Urinary bladder (tissue), 4 donors: ENCODE results near the gene AKR1B15. TPM values are rescaled to one million over a fixed set of nuclear protein-coding genes. Genes with fewer than 3 reads are reported as not detected.

Experiments
- DNase-seq: peaks from one replicate; pipeline ENCODE4 v3.0.0-alpha.2; 2015; ENCODE audit errors: extremely low spot score
- H3K27ac ChIP-seq: one replicate; pipeline ENCODE4 v1.5.1; 2013; ENCODE audit warnings: low read depth, mild to moderate bottlenecking, moderate library complexity
- H3K36me3 ChIP-seq: one replicate; pipeline ENCODE4 v1.6.1; 2013; ENCODE audit warnings: mild to moderate bottlenecking, moderate library complexity; ENCODE audit not compliant: insufficient read depth
- H3K4me1 ChIP-seq: one replicate; pipeline ENCODE4 v1.6.1; 2013; ENCODE audit warnings: mild to moderate bottlenecking, moderate library complexity; ENCODE audit not compliant: insufficient read depth
- H3K4me3 ChIP-seq: one replicate; pipeline ENCODE4 v1.5.1; 2013; ENCODE audit warnings: low read depth, low read length
- WGBS: extraction: QIAGEN DNeasy Blood & Tissue Kit; methylation state at CpG from one replicate; pipeline ENCODE4 v1.1.7; 2013; 5-methylcytosine and 5-hydroxymethylcytosine counted together
- polyA plus RNA-seq: library from polyadenylated mRNA; stranded (reverse); fragments of 200-250 nt; gene quantifications from one replicate; pipeline ENCODE4 v1.2.3, GENCODE V29; 2013
- total RNA-seq: library from RNA; depleted of rRNA; stranded (reverse); fragments of >200 nt; gene quantifications from one replicate; pipeline ENCODE4 v1.2.3, GENCODE V29; 2014
- donor health status: healthy with polysubstance abuse.
- donor health status: healthy.

The AKR1B15 gene
- total RNA-seq (not detected), polyA plus RNA-seq (0.86 TPM)

GRCh38 chr7:134548877-134549276, at the start of gene AKR1B15:
Gene AKR1B15, plus strand, starts transcription at chr7:134549110. Its CDS starts 15,510 bp downstream, at chr7:134564620.
- 71% methylated on average over 14 of the region's 14 CpGs for WGBS
- no peak within 1 kb of the TSS for H3K27ac ChIP-seq
- H3K36me3 ChIP-seq = no peaks in the 10 kb centered on the region
- no peak for DNase-seq
- no peaks in the 10 kb centered on the region for H3K4me1 ChIP-seq
- no peak within 1 kb of the TSS for H3K4me3 ChIP-seq

DNA sequence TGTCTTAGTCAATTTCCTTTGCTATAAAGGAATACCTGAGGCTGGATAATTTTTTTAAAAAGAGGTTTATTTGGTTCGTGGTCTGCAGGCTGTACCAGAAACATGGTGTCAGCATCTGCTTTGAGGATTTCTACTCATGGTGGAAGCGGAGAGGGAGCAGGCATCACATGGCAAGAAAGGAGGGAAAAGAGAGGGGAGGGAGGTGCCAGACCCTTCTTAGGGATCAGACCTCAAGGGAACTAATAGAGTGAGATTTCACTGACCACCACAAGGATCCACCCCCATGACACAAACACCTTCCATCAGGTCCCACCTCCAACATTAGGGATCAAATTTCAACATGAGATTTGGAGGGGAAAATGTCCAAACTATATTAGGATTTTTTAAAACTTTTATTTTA, 48.5 kb upstream of the AKR1B15 start:
- no peak overlapping the region for H3K4me3 ChIP-seq
- H3K36me3 ChIP-seq = no peaks in the 10 kb centered on the region
- WGBS = 80% methylated on average over 2 of the region's 2 CpGs
- no peak overlapping the region for H3K27ac ChIP-seq
- no peaks in the 10 kb centered on the region for H3K4me1 ChIP-seq
- DNase-seq = no peak

- Histone ChIP-seq H3K27ac (no peak overlapping the region), H3K4me1 (no peaks in the 10 kb centered on the region), H3K36me3 (no peaks in the 10 kb centered on the region), H3K4me3 (no peak overlapping the region)
- DNase-seq = no peak
- WGBS = 66% methylated on average over 5 of the region's 5 CpGs
These were observed 47.9 kb upstream of the AKR1B15 start for GRCh38 chr7:134500982-134501381.

GRCh38 chr7:134502463-134503371, 46.2 kb upstream of the AKR1B15 start:
- no peak overlapping the region for H3K4me3 ChIP-seq
- DNase-seq = no peak
- H3K4me1 ChIP-seq = no peaks in the 10 kb centered on the region
- 63% methylated on average over 3 of the region's 3 CpGs for WGBS
- no peaks in the 10 kb centered on the region for H3K36me3 ChIP-seq
- H3K27ac ChIP-seq = no peak overlapping the region

DNA sequence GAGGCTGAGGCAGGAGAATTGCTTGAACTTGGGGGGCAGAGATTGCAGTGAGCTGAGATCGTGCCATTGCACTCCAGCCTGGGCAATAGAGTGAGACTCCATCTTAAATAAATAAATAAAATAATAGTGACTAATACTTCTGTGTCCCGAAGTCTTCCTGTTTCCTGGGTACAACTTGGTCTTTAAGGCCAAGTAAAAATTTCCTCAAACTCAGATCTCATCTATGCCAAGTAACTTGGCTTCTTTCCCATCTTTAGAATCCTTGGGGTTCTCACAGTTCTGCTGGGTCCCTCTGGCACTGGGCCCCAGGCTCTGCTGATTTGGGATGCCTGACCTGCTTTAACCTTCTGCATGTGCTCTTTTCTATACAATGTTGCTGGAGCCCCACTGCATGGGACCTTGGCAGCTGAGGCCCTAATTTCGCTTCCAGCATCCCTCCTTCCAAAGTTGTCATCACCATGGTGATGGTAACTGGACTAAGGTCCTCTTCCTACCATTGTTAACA, 44.2 kb upstream of the AKR1B15 start:
- no peak for DNase-seq
- Histone ChIP-seq H3K4me1 (no peaks in the 10 kb centered on the region), H3K36me3 (no peaks in the 10 kb centered on the region), H3K4me3 (no peak overlapping the region), H3K27ac (no peak overlapping the region)
- 76% methylated on average over 3 of the region's 3 CpGs for WGBS

DNA sequence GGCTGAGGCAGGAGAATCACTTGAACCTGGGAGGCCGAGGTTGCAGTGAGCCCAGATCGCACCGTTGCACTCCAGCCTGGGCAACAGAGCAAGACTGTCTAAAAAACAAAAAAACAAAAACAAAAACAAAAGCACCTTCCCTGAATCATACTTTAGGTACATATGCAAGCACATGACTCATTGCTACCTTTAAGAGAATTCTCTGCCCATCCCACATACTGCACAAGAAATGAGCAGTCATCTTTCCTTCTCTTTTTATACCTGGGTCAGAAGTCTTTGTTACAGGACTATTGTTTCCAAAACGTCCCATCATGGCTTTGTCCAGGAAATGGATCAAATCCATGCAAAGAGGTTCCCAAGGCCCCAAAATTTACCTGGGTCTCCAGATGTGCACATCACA, 43.1 kb upstream of the AKR1B15 start:
- no peak overlapping the region for H3K4me3 ChIP-seq
- 70% methylated on average over 4 of the region's 4 CpGs for WGBS
- DNase-seq = no peak
- H3K27ac ChIP-seq = no peak overlapping the region
- H3K4me1 ChIP-seq = no peaks in the 10 kb centered on the region
- no peaks in the 10 kb centered on the region for H3K36me3 ChIP-seq

- 84% methylated on average over 1 of the region's 1 CpG for WGBS
- Histone ChIP-seq H3K4me1 (no peaks in the 10 kb centered on the region), H3K27ac (no peak overlapping the region), H3K36me3 (no peaks in the 10 kb centered on the region), H3K4me3 (no peak overlapping the region)
- no peak for DNase-seq
These were observed 39.9 kb upstream of the AKR1B15 start for GRCh38 chr7:134509010-134509409.

GRCh38 chr7:134510646-134511045, 38.3 kb upstream of the AKR1B15 start:
- WGBS = 87% methylated on average over 5 of the region's 5 CpGs
- Histone ChIP-seq H3K4me1 (no peaks in the 10 kb centered on the region), H3K27ac (no peak overlapping the region), H3K4me3 (no peak overlapping the region), H3K36me3 (no peaks in the 10 kb centered on the region)
- no peak for DNase-seq

GRCh38 chr7:134512271-134512670, 36.6 kb upstream of the AKR1B15 start:
- Histone ChIP-seq H3K4me3 (no peak overlapping the region), H3K36me3 (no peaks in the 10 kb centered on the region), H3K27ac (no peak overlapping the region), H3K4me1 (no peaks in the 10 kb centered on the region)
- WGBS = 84% methylated on average over 1 of the region's 1 CpG
- DNase-seq = no peak

DNA sequence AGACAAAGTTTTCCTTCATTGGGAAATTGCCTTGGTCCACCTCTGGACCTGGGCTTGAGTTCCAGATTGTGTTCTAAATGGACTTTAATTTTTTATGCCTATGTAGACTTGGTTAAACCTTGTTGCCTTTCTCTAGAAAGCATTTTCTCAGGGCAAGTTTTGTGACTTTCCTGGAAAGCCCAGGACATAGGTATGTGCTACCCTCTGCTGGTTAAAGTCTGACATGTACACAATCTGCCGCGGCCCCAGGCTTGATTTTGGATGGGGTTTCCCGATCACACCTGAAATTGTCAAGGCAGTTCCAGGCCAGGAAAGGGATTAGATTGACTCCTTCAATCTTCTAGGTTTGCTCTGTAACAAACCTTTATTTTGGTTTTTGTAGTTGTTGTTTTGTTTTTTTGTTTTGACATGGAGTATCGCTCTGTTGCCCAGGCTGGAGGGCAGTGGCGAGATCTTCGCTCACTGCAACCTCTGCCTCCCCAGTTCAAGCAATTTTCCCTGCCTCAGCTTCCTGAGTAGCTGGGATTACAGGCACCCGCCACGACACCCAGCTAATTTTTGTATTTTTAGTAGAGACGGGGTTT, 35.6 kb upstream of the AKR1B15 start:
- WGBS = 51% methylated on average over 9 of the region's 9 CpGs
- no peaks in the 10 kb centered on the region for H3K4me1 ChIP-seq
- H3K36me3 ChIP-seq = no peaks in the 10 kb centered on the region
- no peak overlapping the region for H3K4me3 ChIP-seq
- H3K27ac ChIP-seq = no peak overlapping the region
- no peak for DNase-seq

- Histone ChIP-seq H3K27ac (no peak overlapping the region), H3K4me3 (no peak overlapping the region), H3K36me3 (no peaks in the 10 kb centered on the region), H3K4me1 (no peaks in the 10 kb centered on the region)
- 39% methylated on average over 1 of the region's 1 CpG for WGBS
- no peak for DNase-seq
These were observed 34.8 kb upstream of the AKR1B15 start for GRCh38 chr7:134514106-134514505.

- H3K4me1 ChIP-seq = no peaks in the 10 kb centered on the region
- under 1% methylated on average over 4 of the region's 4 CpGs for WGBS
These were observed 34.2 kb upstream of the AKR1B15 start for GRCh38 chr7:134514663-134515062.

GRCh38 chr7:134515569-134516468, 33.1 kb upstream of the AKR1B15 start:
- Histone ChIP-seq H3K4me1 (no peaks in the 10 kb centered on the region), H3K4me3 (no peak overlapping the region), H3K36me3 (no peaks in the 10 kb centered on the region), H3K27ac (no peak overlapping the region)
- 45% methylated on average over 6 of the region's 6 CpGs for WGBS
- DNase-seq = no peak

More at GRCh38 chr7:134514663-134515062, 34.2 kb upstream of the AKR1B15 start:
- Histone ChIP-seq H3K4me3 (no peak overlapping the region), H3K36me3 (no peaks in the 10 kb centered on the region), H3K27ac (no peak overlapping the region)
- no peak for DNase-seq
